Germinal center (tissue), 1 donor: ENCODE data around the gene CDC5L.
"Not testable (repeated sequence)": the region's sequence is repeated elsewhere in the genome, so short reads cannot be mapped to it uniquely, and the experiment has no call there.

ENCODE experiments used
- DNase-seq: peaks from one replicate; pipeline ENCODE4 v3.0.0; 2012; ENCODE audit warnings: mixed read lengths, low spot score

Gene CDC5L

DNA sequence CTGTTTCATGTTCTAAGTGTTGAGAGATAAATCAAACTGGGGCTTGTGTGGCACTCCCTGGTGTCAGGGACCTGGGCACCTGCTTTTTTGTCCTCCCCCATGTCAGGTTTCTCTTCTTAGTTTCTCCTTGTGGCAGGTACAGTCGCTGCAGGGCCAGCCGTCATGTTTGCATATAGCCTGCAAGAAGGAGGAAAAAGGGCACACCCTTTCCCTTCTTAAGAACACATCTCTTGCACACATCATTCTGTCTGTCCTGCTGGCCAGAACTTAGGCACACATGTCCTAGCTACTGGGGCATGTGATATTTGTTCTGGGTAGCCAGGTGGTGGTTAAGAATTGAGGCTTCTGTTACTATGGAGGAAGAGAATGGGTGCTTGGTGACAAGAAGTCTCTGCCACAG, 27.9 kb downstream of the CDC5L start:
- DNase-seq: no peak

- no peak for DNase-seq
Measured at GRCh38 chr6:44415873-44416502, 28.5 kb downstream of the CDC5L start.

DNA sequence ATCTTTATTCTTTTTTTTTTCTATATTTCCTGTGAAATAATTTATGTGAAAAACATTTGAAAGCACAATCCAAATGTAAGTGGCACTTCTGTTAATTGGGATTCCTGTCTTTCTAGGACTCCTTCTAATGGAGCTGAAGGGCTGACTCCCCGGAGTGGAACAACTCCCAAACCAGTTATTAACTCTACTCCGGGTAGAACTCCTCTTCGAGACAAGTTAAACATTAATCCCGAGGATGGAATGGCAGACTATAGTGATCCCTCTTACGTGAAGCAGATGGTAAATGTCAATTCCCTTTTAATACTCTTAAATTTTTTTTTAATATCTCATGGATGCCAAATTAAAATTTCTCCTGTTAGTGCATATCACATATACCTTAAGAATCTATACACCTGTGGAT, 35.0 kb downstream of the CDC5L start:
- no peak for DNase-seq

- DNase-seq: no peak
Measured at GRCh38 chr6:44423306-44423705, 35.8 kb downstream of the CDC5L start.

GRCh38 chr6:44425951-44426350, 38.4 kb downstream of the CDC5L start:
- DNase-seq: no peak

- DNase-seq: no peak
Measured at GRCh38 chr6:44428682-44429081, 41.2 kb downstream of the CDC5L start.

DNA sequence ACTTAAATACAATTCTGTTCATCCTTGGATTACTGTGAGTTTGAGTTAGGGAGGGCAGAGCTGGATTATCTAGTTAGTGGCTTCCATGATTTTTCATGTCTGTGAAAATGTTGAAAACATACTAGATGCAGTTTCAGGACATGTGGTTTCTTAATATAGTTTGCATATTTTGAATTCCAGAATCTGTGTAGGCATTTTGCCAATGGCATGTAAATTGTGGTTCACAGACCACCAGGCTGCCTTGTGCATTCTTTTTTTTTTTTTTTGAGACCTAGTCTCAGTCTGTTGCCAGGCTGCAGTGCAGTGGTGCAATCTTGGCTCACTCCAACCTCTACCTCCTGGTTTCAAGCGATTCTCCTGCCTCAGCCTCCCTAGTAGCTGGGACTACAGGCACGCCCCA, 42.8 kb downstream of the CDC5L start:
- DNase-seq: no peak

DNA sequence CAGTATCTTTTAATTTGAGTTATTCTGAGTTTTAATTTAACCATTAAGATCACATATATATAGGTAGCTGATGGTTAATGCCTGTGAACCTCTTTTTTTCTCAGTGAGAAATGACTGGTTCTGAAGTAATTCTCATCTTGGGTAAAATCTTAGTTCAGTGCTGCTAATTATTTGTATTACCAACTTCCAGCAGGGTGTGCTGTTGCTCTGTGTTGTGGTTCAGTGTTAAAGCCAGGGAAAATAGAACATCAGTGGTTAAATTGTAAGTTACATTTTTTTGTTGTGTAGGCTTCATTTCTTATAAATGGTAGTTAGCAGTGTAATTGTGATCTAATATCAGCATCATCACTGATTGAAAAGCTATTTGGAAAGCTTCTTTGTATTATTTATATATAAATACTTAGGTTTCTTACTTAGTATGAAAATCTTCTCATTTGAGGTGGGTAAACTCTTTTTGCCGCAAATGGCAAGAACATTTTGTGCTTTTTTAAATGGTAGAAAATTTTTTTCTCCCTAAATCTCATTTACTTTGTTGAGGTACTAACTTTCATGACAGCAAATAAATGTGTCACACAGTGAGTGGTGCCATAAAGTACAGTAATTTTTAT, 43.7 kb downstream of the CDC5L start:
- peak; percentile 33 for DNase-seq

- DNase-seq: no peak
Measured at GRCh38 chr6:44432227-44432626, 44.7 kb downstream of the CDC5L start.

GRCh38 chr6:44432726-44433125, 45.2 kb downstream of the CDC5L start:
- no peak for DNase-seq

DNA sequence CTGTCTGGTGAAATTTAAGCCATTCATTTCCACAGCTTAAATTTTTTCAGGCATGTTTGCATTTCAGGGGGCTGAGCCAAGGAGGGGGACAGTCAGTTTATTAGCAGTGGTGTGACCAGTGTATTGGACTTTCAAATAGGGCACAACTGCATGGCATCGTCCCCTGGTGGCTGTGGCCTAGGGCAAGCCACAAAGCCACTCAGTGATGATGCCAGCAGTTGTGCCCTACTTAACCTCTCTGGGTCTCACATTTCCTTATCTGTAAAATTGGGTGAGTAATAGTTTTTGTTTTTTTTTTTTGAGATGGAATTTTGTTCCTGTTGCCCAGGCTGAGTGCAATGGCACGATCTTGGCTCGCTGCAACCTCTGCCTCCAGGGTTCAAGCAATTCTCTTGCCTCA, 48.0 kb downstream of the CDC5L start:
- no peak for DNase-seq

DNA sequence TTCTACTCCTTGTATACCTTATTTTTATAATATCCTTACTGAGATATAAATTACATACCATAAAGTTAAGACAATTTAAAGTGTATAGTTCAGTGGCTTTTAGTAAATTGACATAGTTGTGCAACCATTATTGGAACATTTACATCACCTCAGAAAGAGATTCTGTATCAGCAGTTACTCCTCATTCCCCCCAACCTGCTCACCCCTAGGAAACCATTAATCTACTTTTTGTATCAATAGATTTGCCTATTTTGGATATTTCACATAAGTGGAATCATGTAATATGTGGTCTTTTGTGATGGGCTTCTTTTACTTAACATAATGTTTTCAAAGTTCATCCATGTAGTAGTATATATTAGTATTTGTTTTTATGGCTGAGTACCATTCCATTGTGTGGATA, 51.3 kb downstream of the CDC5L start:
- no peak for DNase-seq

GRCh38 chr6:44439270-44440045, 52.0 kb downstream of the CDC5L start:
- DNase-seq: no peak

- DNase-seq: no peak
Measured at GRCh38 chr6:44441091-44441855, 53.8 kb downstream of the CDC5L start.

GRCh38 chr6:44442236-44442635, 54.7 kb downstream of the CDC5L start:
- DNase-seq: no peak

DNA sequence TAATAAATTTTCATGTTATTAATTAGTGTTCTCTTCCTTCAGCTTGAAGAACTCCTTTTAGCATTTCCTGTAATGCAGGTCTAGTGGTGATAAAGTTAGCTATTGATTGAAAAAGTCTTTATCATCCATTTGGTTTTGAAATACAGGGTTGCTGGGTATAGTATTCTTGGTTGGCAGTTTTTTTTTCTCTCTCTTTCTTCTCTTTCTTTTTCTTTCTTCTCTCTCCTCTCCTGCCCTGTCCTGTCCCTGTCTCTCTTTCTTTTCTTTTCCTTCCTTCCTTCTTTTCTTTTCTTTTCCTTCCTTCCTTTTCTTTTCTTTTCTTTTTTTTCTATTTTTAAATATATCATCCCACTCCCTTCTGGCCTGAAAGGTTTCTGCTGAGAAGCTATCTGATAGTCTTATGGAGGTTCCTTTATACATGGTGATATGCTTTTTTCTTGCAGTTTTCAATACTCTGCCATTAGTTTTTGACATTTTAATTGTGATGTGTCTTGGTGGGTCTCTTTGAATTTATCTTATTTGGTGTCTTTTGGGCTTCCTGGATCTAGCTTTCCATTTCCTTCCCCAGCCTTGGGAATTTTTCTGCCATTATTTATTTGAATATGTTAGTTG, 55.4 kb downstream of the CDC5L start:
- no peak for DNase-seq

DNA sequence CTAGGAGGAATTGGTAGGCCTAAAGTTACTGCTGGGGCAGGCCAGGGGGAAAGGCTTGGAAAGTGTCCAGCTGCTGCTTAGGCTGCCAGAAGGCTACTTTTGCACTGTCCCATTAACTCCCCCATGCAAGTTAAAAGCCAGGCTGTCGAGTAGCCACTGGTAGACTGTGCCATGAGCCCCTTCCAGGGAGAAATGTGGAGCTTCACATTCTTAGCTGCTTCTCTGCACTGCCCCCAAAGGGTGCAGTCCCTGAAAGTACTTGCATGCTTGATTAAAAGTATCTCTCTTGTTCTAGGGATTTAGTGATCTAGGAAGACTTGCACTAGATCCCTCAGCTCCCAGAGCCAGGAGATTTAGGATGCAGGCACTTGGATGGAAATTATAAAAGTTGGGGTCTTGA, 57.3 kb downstream of the CDC5L start:
- DNase-seq: no peak

DNA sequence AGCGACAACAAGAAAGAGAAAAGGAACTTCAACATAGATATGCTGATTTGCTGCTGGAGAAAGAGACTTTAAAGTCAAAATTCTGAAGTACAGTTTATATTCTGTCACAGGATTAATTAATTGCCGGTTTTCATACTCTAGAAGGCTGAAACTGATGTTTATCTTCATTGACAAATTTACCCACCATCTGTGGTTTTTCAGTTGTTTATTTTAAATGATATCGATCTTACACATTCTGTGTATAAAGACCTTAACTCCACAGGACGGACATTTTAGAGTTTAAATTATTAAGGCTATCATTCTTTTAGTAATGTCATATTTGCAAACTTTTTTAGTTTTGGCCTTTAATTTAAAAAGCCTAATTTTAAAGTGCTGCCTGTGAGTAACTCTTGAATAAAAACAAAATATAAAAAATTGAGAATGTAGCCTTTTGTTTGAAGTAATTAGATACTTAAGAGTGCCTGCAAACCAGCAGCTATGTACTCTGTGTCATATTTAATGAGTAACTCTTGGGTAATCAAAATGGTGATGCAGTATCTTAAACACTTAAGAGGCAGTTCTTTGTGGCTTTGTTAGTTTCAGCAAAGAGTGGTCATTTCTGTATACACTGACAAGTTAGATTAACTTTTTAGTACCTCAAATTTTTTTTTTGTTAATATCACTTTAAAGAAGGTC, 59.3 kb downstream of the CDC5L start:
- no peak for DNase-seq

- not testable (repeated sequence) for DNase-seq
Measured at GRCh38 chr6:44449181-44449580, 61.7 kb downstream of the CDC5L start.

DNA sequence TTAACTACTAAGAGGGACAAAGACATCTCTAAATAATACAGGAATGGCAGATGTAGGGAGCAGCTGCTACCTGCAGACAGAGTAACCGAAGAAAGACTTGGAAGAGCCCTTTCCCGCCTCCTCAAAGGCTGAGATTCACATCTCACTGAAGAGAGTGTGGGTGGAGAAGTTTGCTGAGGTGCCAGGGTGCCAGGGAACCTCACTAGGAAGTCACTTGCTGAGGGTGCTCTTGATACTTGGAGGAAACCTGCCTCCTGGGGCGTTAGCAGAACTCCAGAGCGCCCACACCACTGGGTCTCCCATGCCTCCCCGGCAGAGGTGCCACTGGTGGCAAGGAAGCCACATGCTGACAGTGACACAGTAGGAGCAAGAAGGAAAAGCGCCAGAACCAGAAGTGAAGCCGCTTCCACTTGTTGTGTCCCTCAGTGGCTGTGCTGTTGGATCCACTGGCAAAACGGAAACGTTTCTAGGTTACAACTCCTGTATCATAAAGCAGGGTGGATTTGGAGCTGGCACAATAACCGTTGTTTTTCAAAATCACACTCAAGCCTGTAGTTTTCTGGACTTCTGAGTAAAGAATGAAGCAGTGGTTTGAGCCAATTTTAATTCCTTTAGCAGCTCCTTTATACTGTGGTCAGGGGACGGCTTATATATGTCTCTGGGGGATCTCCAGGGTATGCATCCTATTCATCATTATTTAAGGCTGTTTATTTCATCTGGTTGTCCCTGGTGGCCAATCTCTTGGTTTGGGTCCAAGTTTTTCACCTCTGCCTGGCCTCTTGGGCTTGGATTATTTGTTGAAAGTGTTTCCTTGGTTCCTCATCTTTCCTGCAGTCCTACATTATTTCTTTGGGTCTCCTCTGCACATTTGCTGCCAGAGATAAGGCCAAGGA, 64.5 kb downstream of the CDC5L start:
- DNase-seq: no peak

DNA sequence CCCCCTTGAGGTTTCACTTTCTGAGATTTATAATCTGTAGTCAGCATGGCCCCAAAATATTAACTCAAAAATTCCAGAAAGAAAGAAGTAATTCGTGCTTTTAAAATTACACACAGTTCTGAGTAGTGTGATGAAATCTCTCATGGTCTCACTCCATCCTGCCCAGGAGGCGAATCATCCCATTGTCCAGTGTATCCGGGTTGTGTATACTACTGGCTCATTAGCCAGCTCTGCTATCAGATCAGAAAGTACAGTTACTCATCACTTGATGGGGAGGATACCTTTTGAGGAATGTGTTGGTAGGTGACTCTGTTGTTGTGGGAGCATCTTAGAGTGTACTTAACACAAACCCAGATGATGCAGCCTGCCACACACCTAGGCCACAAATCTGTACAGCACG, 65.2 kb downstream of the CDC5L start:
- no peak for DNase-seq
